ENCODE data around the gene DOCK10.

Gene DOCK10

GRCh38 chr2:225011585-225011984 is 30.7 kb downstream of the DOCK10 start:
- DNase-seq (ENCODE audit: low read depth in 2 of 2) = no peak

- DNase-seq (ENCODE audit: low read depth in 2 of 2) = no peak
Observed at GRCh38 chr2:225010804-225011203, 31.5 kb downstream of the DOCK10 start.

GRCh38 chr2:225009768-225010167 is 32.5 kb downstream of the DOCK10 start:
- no peak for DNase-seq (ENCODE audit: low read depth in 2 of 2)

- DNase-seq (ENCODE audit: low read depth in 2 of 2) = no peak
Observed at GRCh38 chr2:225008935-225009334, 33.3 kb downstream of the DOCK10 start.

DNA sequence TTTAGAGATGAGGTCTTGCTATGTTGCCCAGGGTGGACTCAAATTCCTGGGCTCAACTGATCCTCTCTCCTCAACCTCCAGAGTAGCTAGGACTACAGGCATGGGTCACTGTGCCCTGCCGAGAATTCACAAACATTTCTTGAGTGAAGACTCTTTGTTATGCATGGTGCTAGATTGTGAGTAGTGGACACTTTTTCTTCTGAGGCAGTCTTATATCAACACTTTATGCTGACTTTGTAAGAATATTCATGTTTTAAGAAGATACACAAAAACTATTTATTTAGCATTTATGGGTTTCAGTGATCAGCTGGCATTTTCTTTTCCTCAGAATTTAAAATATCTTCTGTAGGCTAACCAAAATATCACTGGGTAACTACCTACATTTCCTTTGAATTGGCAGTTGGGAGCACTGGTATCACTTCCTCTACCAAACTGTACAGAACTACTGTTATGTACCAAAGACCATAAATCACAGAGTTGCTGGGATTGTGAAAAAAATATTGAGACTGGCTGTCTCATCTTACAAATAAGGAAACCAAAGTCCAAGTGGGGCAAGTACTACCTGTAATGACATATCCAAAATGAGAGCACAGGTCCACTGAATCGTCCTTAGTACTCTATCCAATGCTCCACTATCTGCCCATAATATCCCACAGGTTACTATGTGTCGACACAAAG is 34.0 kb downstream of the DOCK10 start:
- no peak for DNase-seq (ENCODE audit: low read depth in 2 of 2)

DNA sequence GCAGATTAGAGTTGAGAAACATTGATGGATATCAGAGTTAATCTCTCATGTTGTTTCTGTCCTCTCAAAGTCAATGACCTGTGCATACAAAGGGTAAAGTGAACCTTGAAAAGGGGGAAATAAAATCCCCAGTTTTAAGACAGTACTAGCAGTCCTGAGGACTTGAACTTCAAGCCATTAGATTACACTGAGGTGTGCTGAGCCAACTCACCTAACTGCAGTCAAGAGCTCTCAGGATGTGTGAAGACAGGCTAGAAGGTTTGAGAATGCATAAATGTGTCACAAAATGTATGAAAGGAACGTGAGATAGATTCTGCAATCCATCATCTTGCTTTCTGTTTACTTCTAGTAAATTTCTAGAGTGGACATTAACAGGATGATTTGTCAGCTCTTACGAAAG is 35.5 kb downstream of the DOCK10 start:
- no peak for DNase-seq (ENCODE audit: low read depth in 2 of 2)

DNA sequence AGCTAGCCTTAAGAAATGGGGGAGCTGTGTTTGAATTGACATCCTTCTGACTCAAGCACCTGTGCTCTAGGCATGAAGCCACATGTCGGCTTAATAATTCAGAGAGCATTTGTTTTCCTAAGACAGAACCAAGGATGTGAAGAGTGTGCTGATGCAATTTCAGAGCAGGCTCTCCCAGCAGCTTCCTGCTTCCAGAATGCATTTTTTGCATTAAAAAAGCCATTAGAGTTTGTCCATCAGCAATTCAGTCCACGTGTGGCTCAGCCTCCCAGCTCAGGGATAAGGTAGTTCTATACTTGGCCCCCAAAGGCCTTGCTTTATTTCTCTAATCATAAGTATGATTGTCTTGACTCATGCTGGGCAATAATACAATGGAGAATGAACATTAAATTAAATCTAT is 37.7 kb downstream of the DOCK10 start:
- DNase-seq (ENCODE audit: low read depth in 2 of 2) = no peak

DNA sequence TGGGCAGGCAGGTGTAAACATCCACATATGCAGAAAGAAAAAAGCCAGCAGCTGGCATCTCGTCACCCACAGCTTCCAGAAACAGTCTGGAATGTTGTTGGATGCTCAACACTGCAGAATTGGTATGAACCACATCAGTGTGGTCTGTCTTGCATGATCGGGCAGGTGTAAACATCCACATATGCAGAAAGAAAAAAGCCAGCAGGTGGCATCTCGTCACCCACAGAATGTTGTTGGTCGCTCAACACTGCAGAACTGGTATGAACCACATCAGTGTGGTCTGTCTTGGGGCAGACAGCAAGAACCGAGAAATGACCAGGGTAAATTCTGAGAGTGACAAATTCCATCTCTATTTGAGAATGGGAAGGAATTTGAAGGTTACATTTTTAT is 39.6 kb downstream of the DOCK10 start:
- no peak for DNase-seq (ENCODE audit: low read depth in 2 of 2)

DNA sequence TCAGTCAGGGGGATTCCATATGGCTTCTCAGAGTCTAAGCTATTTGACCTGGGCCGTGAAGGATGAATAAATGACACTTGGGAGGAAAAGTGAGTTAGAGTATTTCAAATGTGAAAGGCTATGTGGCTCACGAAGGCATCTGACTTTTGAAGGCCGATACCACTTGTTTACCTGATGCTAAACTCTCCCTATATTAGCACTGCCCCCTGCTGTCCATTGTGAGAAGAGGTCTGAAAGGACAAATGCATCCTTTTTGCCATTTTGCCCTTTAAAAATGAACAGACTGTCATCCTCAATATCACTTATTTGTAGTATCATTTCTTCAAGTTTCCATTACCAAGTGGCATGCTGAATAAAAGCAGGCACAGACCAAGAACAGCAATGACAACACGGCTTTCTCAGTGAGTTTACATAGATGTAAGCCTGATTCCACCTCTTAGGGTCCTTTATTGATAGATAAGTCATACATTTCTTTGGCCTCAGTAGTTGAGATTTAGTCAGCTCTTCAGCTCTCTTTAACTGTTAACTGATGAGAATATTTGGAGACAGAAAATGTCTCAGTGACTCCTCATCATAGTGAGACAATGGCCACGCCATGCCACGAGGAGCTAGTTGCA is 40.1 kb downstream of the DOCK10 start:
- peak; percentile 22 to 42 for DNase-seq (ENCODE audit: low read depth in 2 of 2)

DNA sequence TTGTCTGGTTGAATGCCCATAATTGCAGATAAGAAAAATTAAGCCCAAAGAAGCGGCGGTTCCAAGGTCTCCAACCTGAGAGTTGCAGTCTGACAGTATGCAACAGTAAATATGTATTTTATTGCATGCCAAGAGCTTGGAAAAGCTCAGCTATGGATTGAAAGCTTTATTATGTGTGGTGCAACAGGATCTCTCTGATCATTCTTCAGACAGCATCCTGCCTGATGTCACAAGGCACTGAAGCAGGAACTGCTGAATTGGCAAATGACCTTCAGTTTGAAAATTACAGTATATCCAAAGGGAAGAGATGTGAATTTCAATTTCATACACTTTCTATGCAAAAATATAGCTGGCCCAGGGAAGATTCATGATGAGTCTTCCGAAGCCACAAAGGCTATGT is 42.5 kb downstream of the DOCK10 start:
- DNase-seq (ENCODE audit: low read depth in 2 of 2) = no peak

DNA sequence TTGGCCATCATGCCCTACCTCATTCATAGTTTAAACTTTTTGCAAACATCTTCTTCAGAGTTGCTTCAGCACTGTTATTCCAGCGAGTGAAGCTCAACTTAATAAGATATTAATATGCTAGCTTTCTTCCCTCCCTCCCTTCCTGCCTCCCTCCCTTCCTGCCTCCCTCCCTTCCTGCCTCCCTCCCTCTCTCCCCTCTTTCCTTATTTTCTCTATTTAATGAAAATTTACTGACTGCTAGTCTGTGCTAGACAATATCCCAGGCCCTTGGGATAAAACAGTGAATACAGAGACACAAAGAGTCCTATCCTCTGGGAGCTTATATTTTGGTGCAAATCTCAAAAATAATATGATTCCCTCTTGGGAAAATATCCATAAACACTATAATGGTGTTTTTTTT is 42.9 kb downstream of the DOCK10 start:
- no peak for DNase-seq (ENCODE audit: low read depth in 2 of 2)

GRCh38 chr2:224997802-224998201 is 44.5 kb downstream of the DOCK10 start:
- DNase-seq (ENCODE audit: low read depth in 2 of 2) = no peak

DNA sequence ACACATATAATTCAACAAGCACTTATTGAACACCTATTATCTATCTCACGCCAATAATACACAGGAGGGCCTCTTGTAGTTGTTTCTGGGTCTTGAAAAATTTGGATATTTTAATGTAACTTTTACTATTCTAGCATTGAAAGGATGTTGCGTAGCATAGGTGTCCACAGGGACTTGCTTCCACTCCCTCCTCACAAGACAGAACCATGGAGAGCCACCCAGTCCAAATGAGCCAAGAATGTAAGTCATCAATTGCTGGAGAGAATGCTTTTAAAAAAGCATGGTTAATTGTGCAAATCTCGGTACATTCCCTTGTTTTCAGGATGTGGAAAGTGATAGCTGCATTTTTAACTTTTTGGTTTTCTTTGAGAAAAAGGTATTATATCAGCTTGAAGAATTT is 46.8 kb downstream of the DOCK10 start:
- no peak for DNase-seq (ENCODE audit: low read depth in 2 of 2)

DNA sequence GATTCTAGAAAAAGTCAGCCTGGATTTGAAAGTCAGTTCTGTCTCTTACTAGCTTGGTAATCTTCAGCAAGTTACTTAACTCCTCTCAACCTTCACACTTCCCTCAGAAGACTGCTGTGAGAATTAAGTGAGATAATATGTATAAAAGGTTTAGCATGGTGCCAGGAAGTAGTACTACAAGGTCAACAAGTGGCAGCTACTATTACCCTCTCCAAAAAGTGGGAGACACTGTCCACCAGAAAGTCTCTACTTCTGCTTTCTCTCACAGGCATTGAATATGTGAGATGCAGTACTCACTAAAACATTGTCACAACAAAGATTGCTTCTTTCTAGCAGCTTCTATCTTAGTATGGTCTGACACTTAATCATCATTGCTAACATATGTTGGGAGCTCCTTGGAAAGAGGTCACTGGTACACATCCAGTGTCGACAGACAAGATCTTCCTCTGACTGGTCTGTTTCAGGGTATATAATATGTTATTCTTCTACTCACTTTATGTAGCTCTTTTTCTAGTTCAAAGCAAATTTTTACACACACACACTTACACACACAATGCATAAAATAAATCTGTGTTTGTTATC is 47.9 kb downstream of the DOCK10 start:
- no peak for DNase-seq (ENCODE audit: low read depth in 2 of 2)

DNA sequence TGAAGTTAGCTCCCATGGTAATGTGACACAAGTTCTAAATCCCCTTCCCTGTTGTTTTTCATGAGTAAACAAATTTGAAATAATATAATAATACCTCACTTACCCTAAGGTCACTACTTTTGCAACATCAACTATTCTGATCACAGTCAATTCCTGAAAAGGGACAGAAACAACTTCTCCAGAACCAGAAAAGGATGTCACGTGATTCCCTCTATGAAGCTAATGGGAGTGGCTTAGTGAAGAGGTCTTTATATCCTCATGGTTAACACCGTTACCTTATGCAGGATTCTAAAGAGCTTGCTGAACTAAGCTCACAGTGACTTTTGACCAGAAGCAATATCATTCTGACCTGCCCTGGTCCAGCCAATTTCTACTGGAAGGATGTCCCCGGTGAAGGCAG is 51.6 kb downstream of the DOCK10 start:
- no peak for DNase-seq (ENCODE audit: low read depth in 2 of 2)

- DNase-seq (ENCODE audit: low read depth in 2 of 2) = no peak
Observed at GRCh38 chr2:224987733-224988132, 54.5 kb downstream of the DOCK10 start.

DNA sequence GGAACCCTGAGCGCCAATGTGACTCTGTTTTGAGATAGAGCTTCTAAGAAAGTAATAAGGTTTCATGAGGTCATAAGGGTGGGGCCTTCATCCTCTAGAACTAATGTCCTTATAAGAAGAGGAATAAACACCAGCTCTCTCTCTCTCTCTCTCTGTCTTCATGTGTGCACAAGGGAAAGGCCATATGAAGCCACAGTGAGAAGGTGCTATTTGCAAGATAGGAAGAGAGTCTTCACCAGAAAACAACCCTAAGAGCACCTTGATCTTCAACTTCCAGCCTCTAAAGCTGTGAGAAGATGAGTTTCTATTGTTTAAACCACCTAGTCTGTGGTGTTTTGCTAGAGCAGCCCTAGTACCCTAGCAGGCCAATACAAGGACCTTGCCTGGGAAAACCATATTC is 55.8 kb downstream of the DOCK10 start:
- DNase-seq (ENCODE audit: low read depth in 2 of 2) = no peak

GRCh38 chr2:224984637-224985036 is 57.6 kb downstream of the DOCK10 start:
- no peak for DNase-seq (ENCODE audit: low read depth in 2 of 2)

- no peak for DNase-seq (ENCODE audit: low read depth in 2 of 2)
Observed at GRCh38 chr2:224983712-224984554, 58.3 kb downstream of the DOCK10 start.

GRCh38 chr2:224982910-224983711 is 59.2 kb downstream of the DOCK10 start:
- peak in 1 of 2 donors; percentile 20 for DNase-seq (ENCODE audit: low read depth in 2 of 2)

DNA sequence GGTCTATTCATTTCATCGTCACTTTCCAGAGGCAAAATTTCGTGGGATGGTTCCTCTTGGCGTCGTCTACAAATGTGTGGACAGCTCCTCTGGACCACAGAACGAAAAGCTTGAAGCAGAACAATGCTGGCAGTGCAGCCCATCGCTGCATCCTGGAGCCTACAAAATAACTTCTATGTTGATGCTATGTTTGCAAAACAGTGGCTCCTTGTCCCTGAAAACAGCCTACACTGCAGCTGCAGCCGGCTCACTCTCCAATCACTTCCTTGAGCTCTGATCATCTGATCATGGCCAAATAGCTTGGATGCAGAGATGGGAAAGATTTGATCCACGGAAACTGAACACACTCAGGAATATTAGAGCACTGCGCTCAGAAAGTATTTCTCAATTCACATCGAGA is 60.0 kb downstream of the DOCK10 start:
- DNase-seq (ENCODE audit: low read depth in 2 of 2) = no peak

Measured in stimulated activated CD8-positive, alpha-beta memory T cell treated with anti-CD3 and anti-CD28 coated beads, Interleukin-7, amount 100 ng/mL, for 1 hour (primary cell).